ENCODE results near the gene CEP128. TPM values are rescaled to one million over a fixed set of nuclear protein-coding genes. Genes with fewer than 3 reads are reported as not detected.

The CEP128 gene
- total RNA-seq, 1 experiment from 2014 or later: 16.4 TPM

- Histone ChIP-seq H2AFZ (ENCODE audit: low read depth, low read length, poor library complexity, severe bottlenecking) (no peak overlapping the region), H3K4me2 (ENCODE audit: low read length) (no peak overlapping the region), H3K79me2 (ENCODE audit: insufficient read depth, low read length) (no peaks in the 10 kb centered on the region), H3K9me2 (ENCODE audit: insufficient read depth) (no peaks in the 10 kb centered on the region), H3K36me3 (ENCODE audit: control insufficient read depth in 1 of 2, insufficient read depth in 2 of 2, low read length in 2 of 2) (no peaks in the 10 kb centered on the region), H3K27me3 (ENCODE audit: insufficient read depth, low read length) (no peaks in the 10 kb centered on the region), H3K9me3 (ENCODE audit: control insufficient read depth in 1 of 2, insufficient read depth in 1 of 2, low read depth in 1 of 2, low read length in 2 of 2) (peaks cover 0 to 4% of the 10 kb centered on the region in 2 experiments; a peak in 1 of 4 replicates), H3K27ac (ENCODE audit: low read depth, low read length) (no peak overlapping the region), H3K4me1 (ENCODE audit: control insufficient read depth in 1 of 2, insufficient read depth in 2 of 2, low read length in 2 of 2) (no peaks in the 10 kb centered on the region), H4K20me1 (ENCODE audit: insufficient read depth) (no peaks in the 10 kb centered on the region), H3K4me3 (replicated peaks in 1 of 2; ENCODE audit: low read depth in 1 of 2, low read length in 2 of 2) (no peak overlapping the region), H3K9ac (ENCODE audit: low read length) (no peak overlapping the region)
- intact Hi-C loops (cut with micrococcal nuclease): no loop called here
- RAD21 ChIA-PET (ENCODE audit: low non-redundant PET in 1 of 2, low total read pairs in 2 of 2, uncharacterized antibody in 2 of 2, unreplicated experiment in 2 of 2): no interaction called here
- no peak for TF ChIP-seq CBX3 (IDR thresholded peaks at IDR 0.05; ENCODE audit: low read depth)
- no peak for TF ChIP-seq ATF3 (IDR thresholded peaks at IDR 0.05)
- no peak for TF ChIP-seq JUND (IDR thresholded peaks at IDR 0.05)
- no peak for TF ChIP-seq RAD21 (IDR thresholded peaks at IDR 0.05; ENCODE audit: low read depth)
- no peak for TF ChIP-seq EGR1 (IDR thresholded peaks at IDR 0.05; ENCODE audit: low read depth)
- no peak for TF ChIP-seq YY1 (IDR thresholded peaks at IDR 0.05; ENCODE audit: extremely low read depth, insufficient replicate concordance, low read depth, low read length)
- no peak for TF ChIP-seq EZH2 (IDR thresholded peaks at IDR 0.05)
- no TSS peak for BruUV-seq (replicated peaks)
- CTCF ChIA-PET: no interaction called here
- ATAC-seq: no peak
- DNase-seq (ENCODE audit: low read depth, low spot score): no peak
- POLR2A ChIA-PET: no interaction called here
These were observed 263.1 kb downstream of the CEP128 start for GRCh38 chr14:80678436-80678835.

GRCh38 chr14:80669426-80669825, 272.1 kb downstream of the CEP128 start:
- Histone ChIP-seq H4K20me1 (ENCODE audit: insufficient read depth) (no peaks in the 10 kb centered on the region), H3K9me3 (ENCODE audit: control insufficient read depth in 1 of 2, insufficient read depth in 1 of 2, low read depth in 1 of 2, low read length in 2 of 2) (no peaks in the 10 kb centered on the region), H3K27ac (ENCODE audit: low read depth, low read length) (no peak overlapping the region), H3K9ac (ENCODE audit: low read length) (no peak overlapping the region), H3K79me2 (ENCODE audit: insufficient read depth, low read length) (no peaks in the 10 kb centered on the region), H3K4me3 (replicated peaks in 1 of 2; ENCODE audit: low read depth in 1 of 2, low read length in 2 of 2) (no peak overlapping the region), H3K9me2 (ENCODE audit: insufficient read depth) (no peaks in the 10 kb centered on the region), H3K27me3 (ENCODE audit: insufficient read depth, low read length) (no peaks in the 10 kb centered on the region), H3K36me3 (ENCODE audit: control insufficient read depth in 1 of 2, insufficient read depth in 2 of 2, low read length in 2 of 2) (no peaks in the 10 kb centered on the region), H3K4me1 (ENCODE audit: control insufficient read depth in 1 of 2, insufficient read depth in 2 of 2, low read length in 2 of 2) (no peaks in the 10 kb centered on the region), H2AFZ (ENCODE audit: low read depth, low read length, poor library complexity, severe bottlenecking) (no peak overlapping the region), H3K4me2 (ENCODE audit: low read length) (no peak overlapping the region)
- intact Hi-C loops (cut with micrococcal nuclease): no loop called here
- ATAC-seq (no peak), DNase-seq (ENCODE audit: low read depth, low spot score) (no peak)
- TF ChIP-seq ZNF274 (IDR thresholded peaks at IDR 0.05; ENCODE audit: low read depth, low read length) (no peak), TCF7L2 (IDR thresholded peaks at IDR 0.05; ENCODE audit: borderline replicate concordance, extremely low read depth, insufficient read depth, insufficient read length) (no peak), RAD21 (IDR thresholded peaks at IDR 0.05; ENCODE audit: low read depth) (no peak), SP1 (IDR thresholded peaks at IDR 0.05; ENCODE audit: low read depth) (no peak), FOSL1 (IDR thresholded peaks at IDR 0.05; ENCODE audit: low read depth) (no peak), ZFX (IDR thresholded peaks at IDR 0.05) (no peak)
- POLR2A ChIA-PET: no interaction called here
- BruUV-seq (replicated peaks): no TSS peak
- RAD21 ChIA-PET (ENCODE audit: low non-redundant PET in 1 of 2, low total read pairs in 2 of 2, uncharacterized antibody in 2 of 2, unreplicated experiment in 2 of 2): no interaction called here
- CTCF ChIA-PET: no interaction called here

Measured in HCT116 (cell line).